ENCODE measurements around the gene MTMR1.

GRCh38 chrX:150765782-150766350, 72.7 kb downstream of the MTMR1 start:
- no peak for TF ChIP-seq CTCF (conservative IDR thresholded peaks at IDR 0.05)
- no peak for TF ChIP-seq EZH2 (IDR thresholded peaks at IDR 0.05; ENCODE audit: low read depth)

Measured in PC-9 (cell line).